ENCODE results near the gene GAS6.

Gene GAS6

GRCh38 chr13:113864273-113864890 lies 506 bp upstream of the GAS6 start:
- DNase-seq: no peak

GRCh38 chr13:113862931-113863523 lies 849 bp downstream of the GAS6 start:
- DNase-seq: no peak

- no peak for DNase-seq
These were observed 1.5 kb downstream of the GAS6 start for GRCh38 chr13:113862191-113862930.

DNA sequence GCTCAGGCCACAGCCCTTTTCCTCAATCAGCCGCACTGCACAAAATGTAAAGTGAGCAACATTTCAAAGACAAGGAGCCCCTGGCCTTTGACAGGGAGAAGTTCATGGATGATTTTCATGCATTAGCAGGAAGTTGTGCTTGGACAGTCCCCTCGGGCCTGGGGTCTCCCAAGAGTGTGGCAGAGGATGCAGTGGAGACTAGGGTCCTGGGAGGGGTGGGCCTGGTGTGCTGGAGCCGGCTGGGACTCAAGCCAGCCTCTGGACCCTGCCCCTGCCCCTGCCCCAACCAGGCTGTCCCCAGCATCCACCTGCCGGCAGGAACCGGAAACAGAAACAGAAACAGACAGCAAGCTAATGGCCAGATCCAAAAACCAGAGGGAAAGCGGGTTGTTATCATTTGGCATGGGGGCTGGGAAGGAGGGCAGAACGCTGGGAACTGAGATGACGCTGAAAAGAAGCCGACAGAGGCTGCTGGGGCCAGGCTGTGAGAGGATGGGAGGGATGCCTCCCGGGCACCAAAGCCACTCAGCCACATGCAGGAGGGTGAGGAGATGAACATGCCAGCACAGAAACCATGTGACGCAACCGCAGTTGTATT lies 2.3 kb downstream of the GAS6 start:
- DNase-seq: no peak

- no peak for DNase-seq
These were observed 3.0 kb downstream of the GAS6 start for GRCh38 chr13:113860665-113861432.

GRCh38 chr13:113860051-113860664 lies 3.7 kb downstream of the GAS6 start:
- no peak for DNase-seq

GRCh38 chr13:113859311-113860050 lies 4.4 kb downstream of the GAS6 start:
- DNase-seq: no peak

GRCh38 chr13:113857531-113858195 lies 6.2 kb downstream of the GAS6 start:
- DNase-seq: no peak

- no peak for DNase-seq
These were observed 7.2 kb downstream of the GAS6 start for GRCh38 chr13:113856716-113857065.

DNA sequence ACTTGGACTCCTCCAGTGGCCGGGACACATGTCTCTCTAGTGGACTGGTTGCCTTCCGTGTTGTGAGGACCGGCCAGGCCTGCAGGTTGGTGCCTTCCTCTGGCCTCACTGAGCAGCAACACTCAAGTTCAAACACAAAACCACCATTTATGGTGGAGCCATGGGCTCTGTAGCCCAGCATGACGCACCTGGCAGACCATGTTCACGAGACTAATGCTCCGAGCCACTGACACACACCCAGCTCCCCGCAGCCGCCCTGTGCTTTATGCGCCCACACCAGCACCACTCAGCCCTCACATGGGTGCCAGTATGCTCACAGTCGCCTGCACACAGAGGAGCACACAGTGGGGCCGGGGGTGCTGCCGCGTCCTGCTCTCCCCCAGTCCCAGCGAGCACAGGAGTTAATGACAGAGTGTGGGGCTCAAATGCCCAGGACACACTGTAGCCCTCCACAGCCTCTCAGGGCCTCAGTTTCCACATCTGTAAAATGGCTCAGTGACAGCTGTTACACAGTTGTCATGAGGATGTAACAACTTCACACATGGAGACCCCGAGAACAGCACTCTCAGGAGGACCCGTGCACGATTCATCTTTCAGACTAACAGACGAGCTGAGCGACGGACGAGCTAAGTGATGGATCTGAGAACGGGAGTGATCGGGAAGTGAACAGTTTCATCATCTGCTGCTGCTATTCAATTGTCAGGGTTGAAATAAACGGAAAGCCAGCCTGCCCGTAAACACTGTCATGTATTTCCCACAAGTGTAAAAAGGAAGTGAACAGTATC lies 7.8 kb downstream of the GAS6 start:
- no peak for DNase-seq

GRCh38 chr13:113855012-113855921 lies 8.6 kb downstream of the GAS6 start:
- no peak for DNase-seq

GRCh38 chr13:113854238-113855011 lies 9.5 kb downstream of the GAS6 start:
- no peak for DNase-seq

GRCh38 chr13:113853518-113854237 lies 10.2 kb downstream of the GAS6 start:
- no peak for DNase-seq

GRCh38 chr13:113852536-113853517 lies 11.0 kb downstream of the GAS6 start:
- no peak for DNase-seq

- no peak for DNase-seq
These were observed 11.9 kb downstream of the GAS6 start for GRCh38 chr13:113851826-113852535.

- no peak for DNase-seq
These were observed 12.4 kb downstream of the GAS6 start for GRCh38 chr13:113851480-113851803.
